BJ (cell line): Measurements from ENCODE around the gene RIMS3. TPM values are rescaled to one million over a fixed set of nuclear protein-coding genes. Genes with fewer than 3 reads are reported as not detected.
"Not testable (repeated sequence)": the region's sequence is repeated elsewhere in the genome, so short reads cannot be mapped to it uniquely, and the experiment has no call there.

Experiments used
- CTCF ChIA-PET: fragments of 350-600 bp; formaldehyde crosslinking; extraction: SDS; loops from one replicate; lab custom pipeline; 2021; ENCODE audit warnings: antibody characterized with exemption, inconsistent platforms; lab: Yijun Ruan, JAX
- POLR2A ChIA-PET: fragments of 300-600 bp; sonication (Branson Sonifier 250); formaldehyde crosslinking; extraction: SDS; loops from one replicate; lab custom pipeline; 2021; ENCODE audit warnings: antibody characterized with exemption; lab: Charles Lee
- DNase-seq: peaks from one replicate; pipeline ENCODE4 v3.0.0-alpha.2; 2011; ENCODE audit warnings: low read depth
- H3K27me3 ChIP-seq: 2 replicates; pipeline ENCODE4 v1.6.0; 2011; ENCODE audit warnings: low read length; ENCODE audit not compliant: control insufficient read depth, insufficient read depth
- H3K36me3 ChIP-seq: 2 replicates; pipeline ENCODE4 v1.5.1; 2011; ENCODE audit warnings: low read length; ENCODE audit not compliant: control insufficient read depth, insufficient read depth
- H3K4me3 ChIP-seq: 2 replicates; pipeline ENCODE4 v1.5.1; 2011; ENCODE audit warnings: low read depth, mild to moderate bottlenecking, control low read depth, low read length
- polyA plus RNA-seq: library from polyadenylated mRNA; depleted of rRNA; stranded (reverse); fragments of >200 nt; gene quantifications from 2 replicates; pipeline ENCODE4 v1.2.3, GENCODE V29; 2011
- TF ChIP-seq, protein P1 (sequence below): IDR thresholded peaks from 2 replicates; pipeline ENCODE4 v1.5.1; 2011; ENCODE audit warnings: low read depth, mild to moderate bottlenecking, control low read depth, inconsistent platforms, low read length, moderate library complexity; ENCODE audit not compliant: insufficient read depth

Gene RIMS3
- polyA plus RNA-seq, 1 experiment, result 0.59 TPM

DNA sequence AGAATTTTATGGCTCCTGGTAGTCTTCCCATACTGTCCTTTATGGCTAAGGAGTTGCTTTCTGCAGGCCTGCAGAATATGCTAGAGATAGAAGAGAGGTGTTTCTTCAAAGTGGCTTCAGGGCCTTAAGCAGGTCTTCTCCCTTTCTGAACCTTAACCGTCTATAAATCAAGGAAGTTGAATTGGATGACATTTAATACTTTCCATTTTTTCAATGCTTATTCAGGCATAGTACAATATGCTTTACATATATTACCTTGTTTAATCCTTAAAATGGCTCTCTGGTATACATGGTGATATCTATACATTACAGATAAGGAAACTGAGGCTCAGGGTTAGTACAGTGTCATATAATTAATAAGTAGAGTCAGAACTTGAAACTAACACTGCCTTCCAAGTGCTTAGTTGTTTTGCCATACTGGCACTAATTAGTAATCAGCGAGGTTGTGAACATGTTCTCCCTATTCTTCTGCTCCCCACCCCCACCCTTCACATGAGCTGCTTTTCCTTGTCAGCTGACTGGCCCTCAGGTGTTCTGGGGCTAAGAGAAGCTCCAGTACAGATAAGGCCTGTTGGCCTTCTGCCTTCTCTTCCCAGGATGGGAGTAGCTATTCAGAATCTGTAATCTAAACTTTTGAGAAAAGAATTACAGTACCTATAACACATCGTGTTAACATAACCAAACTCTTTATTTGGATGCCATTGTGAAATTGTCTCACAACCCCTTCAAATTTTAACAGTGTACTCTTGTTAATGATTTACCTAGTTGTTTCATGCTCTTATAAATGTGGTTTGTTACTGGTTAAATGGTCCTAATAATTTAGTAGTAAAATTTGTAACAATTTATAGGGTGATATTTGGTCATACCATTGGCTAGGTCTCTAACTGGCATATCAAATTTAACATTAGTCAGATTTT, 39.6 kb upstream of the RIMS3 start:
- H3K36me3 ChIP-seq, result no peaks in the 10 kb centered on the region; the same call in 1 of the 2 replicates
- H3K27me3 ChIP-seq, result no peaks in the 10 kb centered on the region
- ChIA-PET CTCF (interaction anchor here (0.6 kb wide), 1 partner anchor 257 kb away, joined by 3 read pairs; no protein-coding TSS in a partner anchor), POLR2A (no interaction called here)
- no peak for DNase-seq
- H3K4me3 ChIP-seq, result no peak overlapping the region
- TF ChIP-seq, protein P1, sequence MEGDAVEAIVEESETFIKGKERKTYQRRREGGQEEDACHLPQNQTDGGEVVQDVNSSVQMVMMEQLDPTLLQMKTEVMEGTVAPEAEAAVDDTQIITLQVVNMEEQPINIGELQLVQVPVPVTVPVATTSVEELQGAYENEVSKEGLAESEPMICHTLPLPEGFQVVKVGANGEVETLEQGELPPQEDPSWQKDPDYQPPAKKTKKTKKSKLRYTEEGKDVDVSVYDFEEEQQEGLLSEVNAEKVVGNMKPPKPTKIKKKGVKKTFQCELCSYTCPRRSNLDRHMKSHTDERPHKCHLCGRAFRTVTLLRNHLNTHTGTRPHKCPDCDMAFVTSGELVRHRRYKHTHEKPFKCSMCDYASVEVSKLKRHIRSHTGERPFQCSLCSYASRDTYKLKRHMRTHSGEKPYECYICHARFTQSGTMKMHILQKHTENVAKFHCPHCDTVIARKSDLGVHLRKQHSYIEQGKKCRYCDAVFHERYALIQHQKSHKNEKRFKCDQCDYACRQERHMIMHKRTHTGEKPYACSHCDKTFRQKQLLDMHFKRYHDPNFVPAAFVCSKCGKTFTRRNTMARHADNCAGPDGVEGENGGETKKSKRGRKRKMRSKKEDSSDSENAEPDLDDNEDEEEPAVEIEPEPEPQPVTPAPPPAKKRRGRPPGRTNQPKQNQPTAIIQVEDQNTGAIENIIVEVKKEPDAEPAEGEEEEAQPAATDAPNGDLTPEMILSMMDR, result no peak

DNA sequence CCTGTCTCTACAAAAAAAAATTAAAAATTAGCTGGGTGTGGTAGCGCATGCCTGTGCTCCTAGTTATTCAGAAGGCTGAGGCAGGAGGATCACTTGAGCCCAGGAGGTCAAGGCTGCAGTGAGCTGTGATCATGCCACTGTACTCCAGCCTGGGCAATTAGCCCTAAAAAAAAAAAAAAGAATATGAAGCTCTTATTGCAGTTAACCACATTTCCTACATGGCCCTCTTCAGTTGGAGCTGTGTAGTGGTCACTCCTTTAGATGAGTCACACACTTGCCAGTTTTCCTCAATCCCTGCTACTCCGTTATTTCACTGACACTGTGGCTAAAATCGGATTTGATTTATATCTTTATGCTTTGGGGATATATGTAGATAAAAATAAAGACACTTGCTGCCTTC, 37.8 kb upstream of the RIMS3 start:
- TF ChIP-seq, protein P1, result no peak
- H3K27me3 ChIP-seq, result no peaks in the 10 kb centered on the region
- H3K4me3 ChIP-seq, result no peak overlapping the region
- CTCF ChIA-PET, result interaction anchor here (0.8 to 1.0 kb wide), 2 partner anchors 61 to 71 kb away, joined by 3 read pairs; no protein-coding TSS in a partner anchor
- no peak for DNase-seq
- H3K36me3 ChIP-seq, result no peaks in the 10 kb centered on the region; the same call in 1 of the 2 replicates
- POLR2A ChIA-PET, result interaction anchor here (0.6 kb wide), 1 partner anchor 12 kb away, joined by 4 read pairs; no protein-coding TSS in a partner anchor

DNA sequence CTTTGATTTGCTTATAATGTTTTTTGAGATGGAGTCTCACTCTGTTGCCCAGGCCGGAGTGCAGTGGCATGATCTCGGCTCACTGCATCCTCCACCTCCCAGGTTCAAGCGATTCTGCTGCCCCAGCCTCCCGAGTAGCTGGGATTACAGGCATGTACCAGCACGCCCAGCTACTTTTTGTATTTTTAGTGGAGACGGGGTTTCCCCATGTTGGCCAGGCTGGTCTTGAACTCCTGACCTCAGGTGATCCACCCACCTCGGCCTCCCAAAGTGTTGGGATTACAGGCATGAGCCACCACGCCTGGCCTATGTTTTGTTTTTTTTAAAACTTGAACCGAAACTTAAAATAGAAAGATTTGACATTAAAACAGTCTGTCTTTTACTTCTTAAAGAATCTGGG, 37.3 kb upstream of the RIMS3 start:
- CTCF ChIA-PET, result interaction anchor here (0.8 to 1.5 kb wide), 3 partner anchors 62 to 71 kb away, joined by 3 to 4 read pairs (median 3); no protein-coding TSS in a partner anchor
- H3K4me3 ChIP-seq, POLR2A ChIA-PET, H3K27me3 ChIP-seq, DNase-seq, H3K36me3 ChIP-seq: not testable (repeated sequence)

DNA sequence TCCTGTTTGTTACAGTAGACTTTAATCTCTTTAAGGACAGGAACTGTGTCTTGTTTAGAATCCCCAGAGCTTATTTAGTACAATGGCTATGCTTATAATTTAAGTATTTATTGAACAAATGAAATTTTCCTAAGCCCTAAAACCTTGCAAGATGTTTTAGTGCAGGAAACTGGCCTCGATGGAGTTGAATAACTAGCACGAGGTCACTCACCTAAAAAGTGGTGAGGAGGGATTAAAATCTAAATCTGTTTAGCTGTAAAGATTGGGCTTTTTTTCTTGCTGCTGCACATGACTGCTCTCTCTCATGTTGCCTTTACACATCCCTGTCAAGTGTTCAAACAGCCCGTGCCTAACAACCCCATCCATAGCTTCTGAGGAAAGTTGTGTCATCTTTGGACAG, 36.2 kb upstream of the RIMS3 start:
- POLR2A ChIA-PET, result no interaction called here

DNA sequence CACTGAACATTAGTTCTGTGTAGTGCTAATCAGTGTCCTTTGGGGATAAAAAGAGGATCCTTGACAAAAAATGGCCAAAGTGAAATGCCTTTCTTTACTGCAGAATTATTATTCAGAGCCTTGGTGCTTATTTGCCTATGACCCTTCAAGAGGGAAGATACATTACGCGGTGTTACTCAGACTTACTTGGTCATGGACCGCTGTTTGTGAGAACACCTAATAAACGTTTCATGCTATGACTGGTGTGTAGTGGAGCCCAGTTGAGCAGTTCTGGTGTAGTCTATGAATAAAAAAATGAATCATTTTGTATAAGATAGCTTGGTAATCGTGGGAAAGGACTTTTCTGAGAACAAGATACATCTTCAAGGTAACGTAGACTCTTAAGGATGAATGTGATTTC, 34.3 kb upstream of the RIMS3 start:
- POLR2A ChIA-PET, result no interaction called here
- TF ChIP-seq, protein P1, result no peak
- H3K36me3 ChIP-seq, result no peaks in the 10 kb centered on the region; the same call in 1 of the 2 replicates
- CTCF ChIA-PET, result interaction anchor here (1.4 kb wide), 1 partner anchor 251 kb away, joined by 4 read pairs; no protein-coding TSS in a partner anchor
- no peak for DNase-seq
- H3K4me3 ChIP-seq, result no peak overlapping the region
- no peaks in the 10 kb centered on the region for H3K27me3 ChIP-seq

More for the DNA sequence above, 36.2 kb upstream of the RIMS3 start:
- Histone ChIP-seq H3K27me3 (no peaks in the 10 kb centered on the region), H3K36me3 (no peaks in the 10 kb centered on the region; the same call in 1 of the 2 replicates), H3K4me3 (no peak overlapping the region)
- TF ChIP-seq, protein P1, result no peak
- no peak for DNase-seq
- CTCF ChIA-PET, result interaction anchor here (1.5 to 1.6 kb wide), 2 partner anchors 69 to 73 kb away, joined by 4 to 6 read pairs; no protein-coding TSS in a partner anchor
